Fibroblast of mammary gland (primary cell): Measurements from ENCODE around the gene FAT2.

Experiments used
- DNase-seq: peaks from one replicate; pipeline ENCODE4 v3.0.0-alpha.2; 2010; ENCODE audit warnings: low read depth
- H3K4me3 ChIP-seq: 2 replicates; pipeline ENCODE4 v1.5.1; 2011; ENCODE audit warnings: low read depth, mild to moderate bottlenecking, low read length, moderate library complexity; ENCODE audit not compliant: control insufficient read depth
- CTCF ChIP-seq: conservative IDR thresholded peaks from 2 replicates; pipeline ENCODE4 v1.5.1; 2011; ENCODE audit warnings: low read depth, low read length, inconsistent platforms; ENCODE audit not compliant: control insufficient read depth, insufficient read depth

The FAT2 gene

GRCh38 chr5:151605559-151605958 is 14.4 kb upstream of the FAT2 start:
- TF ChIP-seq CTCF: no peak
- no peak for DNase-seq
- no peak overlapping the region for H3K4me3 ChIP-seq

GRCh38 chr5:151602806-151603205 is 11.7 kb upstream of the FAT2 start:
- DNase-seq: no peak
- H3K4me3 ChIP-seq: no peak overlapping the region
- no peak for TF ChIP-seq CTCF

GRCh38 chr5:151601391-151601790 is 10.3 kb upstream of the FAT2 start:
- TF ChIP-seq CTCF: no peak
- DNase-seq: no peak
- H3K4me3 ChIP-seq: no peak overlapping the region

- no peak overlapping the region for H3K4me3 ChIP-seq
- no peak for TF ChIP-seq CTCF
- DNase-seq: no peak
Measured at GRCh38 chr5:151600069-151600665, 9.0 kb upstream of the FAT2 start.

- DNase-seq: no peak
- no peak for TF ChIP-seq CTCF
- H3K4me3 ChIP-seq: no peak overlapping the region
Measured at GRCh38 chr5:151598984-151599383, 7.9 kb upstream of the FAT2 start.

- no peak overlapping the region for H3K4me3 ChIP-seq
- DNase-seq: no peak
- TF ChIP-seq CTCF: no peak
Measured at GRCh38 chr5:151598549-151598948, 7.4 kb upstream of the FAT2 start.

GRCh38 chr5:151597749-151598148 is 6.6 kb upstream of the FAT2 start:
- no peak overlapping the region for H3K4me3 ChIP-seq
- DNase-seq: no peak
- TF ChIP-seq CTCF: no peak
